ENCODE results near the gene SSH2. TPM values are rescaled to one million over a fixed set of nuclear protein-coding genes. Genes with fewer than 3 reads are reported as not detected.

SSH2 gene
- total RNA-seq, 2 donors from 2014 or later: 28.1 to 28.2 TPM

- H3K4me3 ChIP-seq: no peak overlapping the region
- H3K9me3 ChIP-seq: no peaks in the 10 kb centered on the region
- H3K9ac ChIP-seq (ENCODE audit: low read depth in 2 of 2, low read length in 2 of 2): no peak overlapping the region
- peak overlapping the region; percentile 60 for H3K27ac ChIP-seq
- intact Hi-C loops (cut with DNase I): no loop called here
- DNase-seq: peak; percentile 46
- no peak for TF ChIP-seq CTCF (IDR thresholded peaks at IDR 0.05)
- H3K4me1 ChIP-seq: no peaks in the 10 kb centered on the region
- H3K27me3 ChIP-seq: no peaks in the 10 kb centered on the region
- no peaks in the 10 kb centered on the region for H3K36me3 ChIP-seq
These were observed 207.4 kb downstream of the SSH2 start for GRCh38 chr17:29722411-29723198.

- no peak for TF ChIP-seq CTCF (IDR thresholded peaks at IDR 0.05)
- Histone ChIP-seq H3K27me3 (no peaks in the 10 kb centered on the region), H3K4me1 (no peaks in the 10 kb centered on the region), H3K9me3 (no peaks in the 10 kb centered on the region), H3K27ac (no peak overlapping the region), H3K4me3 (no peak overlapping the region), H3K36me3 (no peaks in the 10 kb centered on the region), H3K9ac (ENCODE audit: low read depth in 2 of 2, low read length in 2 of 2) (no peak overlapping the region)
- DNase-seq: no peak
- intact Hi-C loops (cut with DNase I): no loop called here
These were observed 209.5 kb downstream of the SSH2 start for GRCh38 chr17:29720551-29720950.

- intact Hi-C loops (cut with DNase I): no loop called here
- TF ChIP-seq CTCF (IDR thresholded peaks at IDR 0.05): no peak
- no peaks in the 10 kb centered on the region for H3K4me1 ChIP-seq
- H3K27me3 ChIP-seq: no peaks in the 10 kb centered on the region
- H3K27ac ChIP-seq: no peak overlapping the region
- no peaks in the 10 kb centered on the region for H3K9me3 ChIP-seq
- no peak overlapping the region for H3K9ac ChIP-seq (ENCODE audit: low read depth in 2 of 2, low read length in 2 of 2)
- no peaks in the 10 kb centered on the region for H3K36me3 ChIP-seq
- DNase-seq: no peak
- H3K4me3 ChIP-seq: no peak overlapping the region
These were observed 210.6 kb downstream of the SSH2 start for GRCh38 chr17:29719469-29719868.

GRCh38 chr17:29718446-29719039 lies 211.5 kb downstream of the SSH2 start:
- no peaks in the 10 kb centered on the region for H3K4me1 ChIP-seq
- H3K36me3 ChIP-seq: no peaks in the 10 kb centered on the region
- DNase-seq: no peak

GRCh38 chr17:29717817-29718216 lies 212.2 kb downstream of the SSH2 start:
- Histone ChIP-seq H3K4me1 (no peaks in the 10 kb centered on the region), H3K4me3 (no peak overlapping the region), H3K9me3 (no peaks in the 10 kb centered on the region), H3K36me3 (no peaks in the 10 kb centered on the region), H3K27me3 (no peaks in the 10 kb centered on the region), H3K27ac (no peak overlapping the region), H3K9ac (ENCODE audit: low read depth in 2 of 2, low read length in 2 of 2) (no peak overlapping the region)
- DNase-seq: no peak
- no peak for TF ChIP-seq CTCF (IDR thresholded peaks at IDR 0.05)
- intact Hi-C loops (cut with DNase I): no loop called here

More at GRCh38 chr17:29718446-29719039, 211.5 kb downstream of the SSH2 start:
- no peaks in the 10 kb centered on the region for H3K9me3 ChIP-seq
- H3K27me3 ChIP-seq: no peaks in the 10 kb centered on the region
- intact Hi-C loops (cut with DNase I): no loop called here
- H3K4me3 ChIP-seq: no peak overlapping the region
- H3K9ac ChIP-seq (ENCODE audit: low read depth in 2 of 2, low read length in 2 of 2): no peak overlapping the region
- H3K27ac ChIP-seq: no peak overlapping the region
- no peak for TF ChIP-seq CTCF (IDR thresholded peaks at IDR 0.05)
